HEK293 (cell line): ENCODE data around the gene TAF5L.

Experiments used
- CTCF ChIP-seq: fragments of 450-650 bp; formaldehyde crosslinking; IDR thresholded peaks from 2 replicates; pipeline ENCODE4 v1.5.1; 2016; ENCODE audit warnings: missing biosample characterization, missing genetic modification characterization
- ZNF202 ChIP-seq: fragments of 450-650 bp; formaldehyde crosslinking; IDR thresholded peaks from 2 replicates; pipeline ENCODE4 v1.5.1; 2016; ENCODE audit warnings: missing biosample characterization, missing genetic modification characterization, borderline replicate concordance
- ZNF292 ChIP-seq: fragments of 450-650 bp; formaldehyde crosslinking; IDR thresholded peaks from 2 replicates; pipeline ENCODE4 v1.5.1; 2016; ENCODE audit warnings: low read depth, missing biosample characterization, missing genetic modification characterization, borderline replicate concordance
- ZNF76 ChIP-seq: fragments of 450-650 bp; formaldehyde crosslinking; IDR thresholded peaks from 2 replicates; pipeline ENCODE4; 2016; ENCODE audit warnings: low read depth, missing biosample characterization, missing genetic modification characterization, borderline replicate concordance
- ZSCAN23 ChIP-seq: fragments of 450-650 bp; formaldehyde crosslinking; IDR thresholded peaks from 2 replicates; pipeline ENCODE4 v1.5.1; 2016; ENCODE audit warnings: missing biosample characterization, missing genetic modification characterization

- TF ChIP-seq CTCF (tag by site-specific recombination), result no peak
- TF ChIP-seq ZNF292, result no peak
- no peak for TF ChIP-seq ZNF76 (tag by site-specific recombination)
- TF ChIP-seq ZSCAN23 (tag by site-specific recombination), result no peak
- TF ChIP-seq ZNF202 (tag by site-specific recombination), result no peak
These were observed 62.7 kb downstream of the TAF5L start for GRCh38 chr1:229563241-229563640.
